T1000 (cell line): Measurements from ENCODE around the gene PADI1.

Experiments used
- DNase-seq: peaks from one replicate; lab custom pipeline; 2025; ENCODE audit warnings: mixed read lengths; lab: John Stamatoyannopoulos, UW

PADI1 gene

GRCh38 chr1:17270891-17271765 is 66.2 kb downstream of the PADI1 start:
- no peak for DNase-seq

DNA sequence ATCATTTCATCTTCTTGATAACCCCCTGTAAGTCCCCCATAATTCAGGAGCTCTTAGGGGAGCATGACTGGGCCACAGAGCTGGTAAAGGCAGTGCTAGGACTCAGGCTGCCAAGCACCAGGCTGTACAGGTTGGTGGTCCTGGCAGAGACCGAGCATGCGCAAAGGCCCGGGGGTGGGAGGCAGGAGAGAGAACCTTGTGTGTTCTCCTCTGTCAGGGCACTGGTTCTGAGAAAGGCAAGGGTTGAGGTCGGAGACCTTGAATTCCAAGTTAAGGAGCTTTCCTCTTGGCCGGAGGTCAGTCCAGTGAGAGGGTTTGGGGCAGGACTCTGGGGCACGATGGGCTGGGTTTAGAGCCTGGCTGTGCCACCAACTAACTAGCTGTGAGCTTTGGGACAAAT is 67.1 kb downstream of the PADI1 start:
- DNase-seq: no peak

- DNase-seq: no peak
These were observed 67.7 kb downstream of the PADI1 start for GRCh38 chr1:17272646-17273045.

DNA sequence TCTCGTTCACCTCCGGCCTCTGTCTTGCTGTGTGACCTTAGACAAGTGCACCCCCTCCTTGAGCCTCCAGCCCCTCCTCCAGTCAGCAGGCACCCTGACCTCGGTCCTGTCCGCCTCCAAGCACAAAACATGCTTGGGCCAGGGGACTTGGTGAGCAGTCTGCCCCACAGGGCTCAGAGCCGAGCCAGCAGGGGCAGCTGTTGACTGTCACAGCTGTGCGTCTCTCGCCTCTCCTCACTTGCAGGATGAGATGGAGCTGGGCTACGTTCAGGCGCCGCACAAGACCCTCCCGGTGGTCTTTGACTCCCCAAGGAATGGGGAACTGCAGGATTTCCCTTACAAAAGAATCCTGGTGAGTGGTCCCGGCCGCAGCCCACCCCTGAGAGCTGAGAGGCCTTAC is 68.2 kb downstream of the PADI1 start:
- DNase-seq: no peak

DNA sequence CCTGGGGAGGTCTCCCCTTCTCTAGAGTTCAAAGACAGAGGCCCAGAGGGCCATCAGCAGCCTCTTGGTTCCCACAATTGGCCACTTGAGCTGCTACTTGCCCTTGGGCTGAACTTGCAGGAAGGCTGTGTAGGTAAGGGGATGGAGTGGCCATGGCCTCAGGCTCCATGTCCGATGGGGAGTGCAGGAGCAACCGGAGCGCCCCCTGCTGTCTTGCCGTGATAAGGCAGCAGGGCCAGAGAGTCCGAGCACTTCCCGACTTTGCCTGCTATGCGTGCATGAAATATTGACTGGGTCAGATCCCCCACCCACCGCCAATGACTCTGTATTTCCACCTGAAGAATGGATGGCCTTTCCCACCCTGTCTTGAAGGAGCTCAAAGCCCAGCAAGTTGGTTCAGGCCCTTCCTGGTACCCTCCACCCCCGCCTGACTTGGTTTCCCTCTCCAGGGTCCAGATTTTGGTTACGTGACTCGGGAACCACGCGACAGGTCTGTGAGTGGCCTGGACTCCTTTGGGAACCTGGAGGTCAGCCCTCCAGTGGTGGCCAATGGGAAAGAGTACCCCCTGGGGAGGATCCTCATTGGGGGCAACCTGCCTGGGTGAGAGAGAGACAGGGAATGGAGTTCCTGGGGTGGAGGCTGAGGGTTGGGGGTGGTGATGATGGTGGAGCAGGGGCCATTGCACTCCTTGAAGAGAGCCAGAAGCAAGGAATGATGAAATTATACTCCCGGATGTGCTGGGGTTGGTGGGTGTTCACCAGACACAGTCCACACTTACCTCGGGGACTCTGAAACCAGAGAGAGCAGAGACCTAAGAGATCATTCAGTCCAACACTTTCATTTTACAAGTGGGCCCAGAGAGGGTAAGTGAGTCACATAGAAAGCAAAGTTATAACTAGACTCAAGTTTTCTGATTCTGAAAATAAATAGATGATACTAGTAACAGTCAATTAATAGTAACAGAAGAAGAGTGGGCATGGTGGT is 69.5 kb downstream of the PADI1 start:
- DNase-seq: no peak

- DNase-seq: no peak
These were observed 71.6 kb downstream of the PADI1 start for GRCh38 chr1:17276568-17276967.

DNA sequence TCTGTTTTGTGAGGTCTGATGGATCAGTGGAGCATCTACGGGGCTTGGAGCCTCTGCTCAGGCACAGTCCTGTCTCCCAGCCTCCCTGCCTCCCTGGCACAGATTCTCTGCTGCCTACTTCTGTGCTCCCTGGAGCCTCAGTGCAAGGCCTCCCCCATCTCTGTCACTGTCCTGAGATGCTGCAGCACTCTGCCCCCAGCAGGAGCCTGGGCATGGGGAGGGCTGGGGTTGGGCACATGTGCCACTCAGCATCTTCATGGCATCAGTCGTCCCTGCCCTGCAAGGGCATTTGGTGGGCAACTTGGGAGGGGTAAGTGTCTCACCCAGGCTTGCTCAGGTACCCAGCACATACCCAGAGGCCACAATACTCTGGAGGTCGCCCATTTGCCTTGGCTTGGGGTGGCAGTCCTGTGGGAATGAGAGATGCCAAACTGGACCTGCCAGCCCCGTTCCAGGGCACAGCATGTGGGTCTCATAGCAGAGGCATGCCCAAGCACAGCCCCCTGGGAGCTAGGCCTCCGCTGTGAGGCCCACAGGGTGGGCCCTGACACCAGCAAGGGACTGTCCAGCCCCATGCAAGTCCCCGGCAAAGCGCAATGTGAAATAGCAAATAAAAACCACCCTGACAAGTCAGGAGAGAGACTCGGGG is 72.7 kb downstream of the PADI1 start:
- DNase-seq: no peak

GRCh38 chr1:17278996-17279830 is 74.3 kb downstream of the PADI1 start:
- DNase-seq: no peak

DNA sequence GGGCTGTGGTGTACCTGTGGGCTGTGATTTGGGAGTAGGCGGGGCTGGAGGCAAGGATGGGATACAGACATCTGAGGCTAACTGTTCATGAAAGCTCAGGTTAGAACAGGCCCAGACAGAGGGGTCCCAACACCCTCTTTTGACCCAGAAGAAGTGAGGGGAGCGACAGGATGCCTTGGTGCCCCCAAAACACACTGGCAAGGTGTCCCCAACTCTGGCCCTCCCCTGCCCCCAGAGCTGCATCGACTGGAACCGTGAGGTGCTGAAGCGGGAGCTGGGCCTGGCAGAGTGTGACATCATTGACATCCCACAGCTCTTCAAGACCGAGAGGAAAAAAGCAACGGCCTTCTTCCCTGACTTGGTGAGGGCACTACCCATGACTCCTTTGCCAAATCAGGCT is 75.5 kb downstream of the PADI1 start:
- DNase-seq: no peak

GRCh38 chr1:17280894-17281293 is 76.0 kb downstream of the PADI1 start:
- no peak for DNase-seq

GRCh38 chr1:17281775-17282181 is 76.8 kb downstream of the PADI1 start:
- DNase-seq: no peak

GRCh38 chr1:17282836-17283235 is 77.9 kb downstream of the PADI1 start:
- DNase-seq: no peak

GRCh38 chr1:17286646-17287045 is 81.7 kb downstream of the PADI1 start:
- DNase-seq: no peak

GRCh38 chr1:17287130-17287776 is 82.3 kb downstream of the PADI1 start:
- no peak for DNase-seq

DNA sequence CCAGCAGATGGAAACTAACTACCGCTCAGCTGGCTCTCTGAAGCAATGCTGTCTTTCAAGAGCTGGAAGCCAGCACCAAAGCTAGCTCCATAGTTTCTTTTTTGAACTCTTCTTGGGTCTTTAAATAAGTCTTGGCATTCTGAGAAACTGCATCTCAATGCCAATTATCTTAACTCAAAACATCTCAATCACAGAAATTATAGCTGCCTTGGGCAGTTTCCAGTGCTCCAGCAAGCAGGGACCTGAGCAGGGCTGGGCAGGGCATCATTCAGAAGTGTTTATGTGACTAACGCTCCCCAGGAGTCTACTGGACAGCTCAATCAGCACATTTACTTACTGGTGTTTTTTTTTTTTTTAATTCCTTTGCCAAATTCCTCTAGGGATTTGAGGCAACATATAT is 84.8 kb downstream of the PADI1 start:
- no peak for DNase-seq

DNA sequence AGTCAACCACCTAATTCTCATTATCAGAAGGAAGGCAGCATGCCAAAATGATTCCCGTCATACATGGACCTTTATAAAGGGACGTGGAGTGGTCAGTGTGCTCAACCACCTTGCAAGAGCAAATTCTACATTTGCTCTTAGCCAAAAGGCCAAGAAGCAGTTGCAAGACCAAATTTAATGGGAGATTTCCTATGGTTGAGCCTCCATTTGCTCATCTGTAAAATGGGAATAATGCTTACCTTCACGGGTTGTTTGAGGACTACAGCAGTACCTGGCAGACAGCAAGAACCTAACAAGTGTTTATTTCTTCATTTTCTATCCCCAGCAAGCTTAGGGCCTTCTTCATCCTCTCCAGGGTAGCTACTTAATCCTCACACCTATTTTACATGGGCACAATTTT is 85.6 kb downstream of the PADI1 start:
- DNase-seq: no peak

DNA sequence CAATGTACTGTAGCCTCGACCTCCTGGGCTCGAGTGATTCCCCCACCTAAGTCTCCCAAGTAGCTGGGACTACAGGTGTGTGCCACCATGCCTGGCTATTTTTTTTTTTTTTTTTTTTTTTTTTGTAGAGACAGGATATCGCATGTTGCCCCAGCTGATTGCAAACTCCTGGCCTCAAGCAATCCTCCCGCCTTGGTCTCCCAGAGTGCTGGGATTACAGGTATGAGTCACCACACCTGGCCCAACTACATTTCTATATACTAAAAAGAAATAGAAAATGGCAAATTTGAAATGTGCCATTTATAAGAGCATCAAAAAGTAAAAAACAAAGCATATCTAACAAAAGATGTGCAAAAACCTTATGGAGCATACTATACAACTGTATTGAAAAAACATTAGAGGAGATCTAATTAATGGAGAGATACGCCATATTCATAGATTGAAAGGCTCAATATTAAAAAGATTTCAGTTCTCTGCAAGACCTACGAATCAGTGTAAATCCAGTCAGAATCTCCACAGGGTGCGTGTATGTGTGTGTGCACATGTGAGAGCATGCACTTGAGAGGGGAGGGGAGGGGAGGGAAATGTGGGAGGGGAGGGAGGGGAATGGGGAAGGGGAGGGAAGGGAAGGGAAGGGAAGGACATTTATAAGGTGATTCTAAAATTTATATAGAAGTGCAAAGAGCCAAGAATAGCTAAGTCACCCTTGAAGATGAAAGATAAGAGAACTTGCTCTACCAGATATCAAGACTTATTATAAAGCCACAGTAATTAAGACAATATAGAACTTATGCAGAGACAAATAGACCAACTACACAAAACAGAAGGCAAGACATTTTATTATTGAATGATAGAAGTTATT is 87.6 kb downstream of the PADI1 start:
- no peak for DNase-seq

- DNase-seq: no peak
These were observed 88.9 kb downstream of the PADI1 start for GRCh38 chr1:17293681-17294425.

GRCh38 chr1:17295292-17295691 is 90.4 kb downstream of the PADI1 start:
- no peak for DNase-seq
